GM12878 (cell line): ENCODE results near the gene TSPAN15. TPM values are rescaled to one million over a fixed set of nuclear protein-coding genes. Genes with fewer than 3 reads are reported as not detected.

Source experiments
- ATAC-seq: fragments of 200-7000 bp; cut with Tn5 transposase; 3 replicates; pipeline ENCODE4 v1.9.1; 2020; ENCODE audit warnings: mild to moderate bottlenecking, moderate library complexity
- BruUV-seq: library from RNA; stranded (reverse); fragments of 400-500 nt; replicated peaks from 2 replicates; lab custom pipeline; 2021; lab: Mats Ljungman, UMichigan
- CTCF ChIA-PET: fragments of 300-600 bp; sonication (Branson Sonifier 250); formaldehyde crosslinking; extraction: SDS; loops from one replicate; lab custom pipeline; 2021; ENCODE audit warnings: inconsistent platforms; lab: Yijun Ruan, JAX
- POLR2A ChIA-PET: fragments of 350-600 bp; formaldehyde crosslinking; extraction: SDS; loops from one replicate; lab custom pipeline; 2021; ENCODE audit warnings: inconsistent platforms; lab: Charles Lee
- RAD21 ChIA-PET: fragments of 300-600 bp; sonication (Branson Sonifier 250); formaldehyde crosslinking; loops from one replicate; lab custom pipeline; 2023; ENCODE audit warnings: antibody characterized with exemption; ENCODE audit not compliant: unreplicated experiment; lab: Charles Lee
- SMC1A ChIA-PET: fragments of 300-600 bp; sonication (Branson Sonifier 250); formaldehyde crosslinking; loops from one replicate; lab custom pipeline; 2023; ENCODE audit not compliant: unreplicated experiment, uncharacterized antibody; lab: Charles Lee
- DNase-seq: peaks from one replicate; pipeline ENCODE4 v3.0.0-alpha.2; 2011; ENCODE audit warnings: low read depth, low spot score
- FAIRE-seq: peaks from 3 replicates; lab custom pipeline; 2011; peaks lifted over from hg19 to GRCh38; lab: Jason Lieb, UNC
- H2AFZ ChIP-seq: 2 replicates; pipeline ENCODE4 v1.6.0; 2011; ENCODE audit warnings: low read depth, low read length, control low read depth; ENCODE audit not compliant: control insufficient read depth
- H3K27ac ChIP-seq: 2 replicates; pipeline ENCODE4 v1.5.1; 2011; ENCODE audit warnings: control low read depth; ENCODE audit not compliant: control insufficient read depth, insufficient read depth
- H3K27me3 ChIP-seq, 2 experiments: replicated peaks in 1 of 2; 2 replicates each; pipeline versions ENCODE4 v1.6.0 to v1.6.1; 2011; ENCODE audit warnings: low read length in 1 of 2; ENCODE audit not compliant: control insufficient read depth in 2 of 2, insufficient read depth in 2 of 2
- H3K36me3 ChIP-seq, 2 experiments: 2 replicates each; pipeline ENCODE4 v1.5.1; 2011; ENCODE audit warnings: low read length in 1 of 2; ENCODE audit not compliant: control insufficient read depth in 2 of 2, insufficient read depth in 2 of 2
- H3K4me1 ChIP-seq: 2 replicates; pipeline ENCODE4 v1.6.1; 2011; ENCODE audit warnings: mild to moderate bottlenecking, low read length, moderate library complexity, mixed read lengths; ENCODE audit not compliant: control insufficient read depth, insufficient read depth
- H3K4me2 ChIP-seq: 2 replicates; pipeline ENCODE4 v1.6.0; 2011; ENCODE audit warnings: control low read depth; ENCODE audit not compliant: control insufficient read depth, insufficient read depth
- H3K4me3 ChIP-seq: fragments of 200-600 bp; sonication (generic); 2 replicates; pipeline ENCODE4 v1.5.1; 2016
- H3K79me2 ChIP-seq: 2 replicates; pipeline ENCODE4 v1.6.0; 2011; ENCODE audit warnings: low read length; ENCODE audit not compliant: control insufficient read depth, insufficient read depth
- H3K9ac ChIP-seq: 2 replicates; pipeline ENCODE4 v1.8.0; 2011; ENCODE audit warnings: low read length, control low read depth, mixed read lengths; ENCODE audit not compliant: control insufficient read depth, insufficient read depth
- H3K9me3 ChIP-seq: replicated peaks from 3 replicates; pipeline ENCODE4 v1.5.1; 2011; ENCODE audit warnings: mild to moderate bottlenecking, low read length; ENCODE audit not compliant: control insufficient read depth, insufficient read depth
- H4K20me1 ChIP-seq: 2 replicates; pipeline ENCODE4 v1.6.0; 2011; ENCODE audit not compliant: control insufficient read depth, insufficient read depth
- ATF7 ChIP-seq: fragments of 450-650 bp; IDR thresholded peaks from 2 replicates; pipeline ENCODE4 v1.6.1; 2016; ENCODE audit warnings: low read depth, mild to moderate bottlenecking
- CBX3 ChIP-seq: fragments of 200-600 bp; sonication (generic); IDR thresholded peaks from 2 replicates; pipeline ENCODE4 v1.6.1; 2016; ENCODE audit warnings: low read depth, borderline replicate concordance
- ESRRA ChIP-seq: IDR thresholded peaks from 2 replicates; pipeline ENCODE4 v1.6.1; 2012; ENCODE audit warnings: mild to moderate bottlenecking, low read length, improper control_type of control experiment
- JUNB ChIP-seq: IDR thresholded peaks from 2 replicates; pipeline ENCODE4 v1.6.1; 2016; ENCODE audit warnings: antibody characterized with exemption, mild to moderate bottlenecking
- MEF2B ChIP-seq: fragments of 450-650 bp; IDR thresholded peaks from 2 replicates; pipeline ENCODE4 v1.6.1; 2018; ENCODE audit warnings: mild to moderate bottlenecking, moderate library complexity; ENCODE audit not compliant: partially characterized antibody, poor library complexity, severe bottlenecking
- NR2C1 ChIP-seq: fragments of 450-650 bp; IDR thresholded peaks from 2 replicates; pipeline ENCODE4 v1.6.1; 2017; ENCODE audit warnings: antibody characterized with exemption, mild to moderate bottlenecking, moderate library complexity
- NR2C2 ChIP-seq: IDR thresholded peaks from 2 replicates; pipeline ENCODE4 v1.6.1; 2011; ENCODE audit warnings: borderline replicate concordance, low read depth; ENCODE audit not compliant: control insufficient read depth, insufficient read length
- POLR2AphosphoS5 ChIP-seq: IDR thresholded peaks from 2 replicates; pipeline ENCODE4 v1.6.1; 2011; ENCODE audit warnings: mild to moderate bottlenecking, low read length, inconsistent platforms
- SIX5 ChIP-seq: IDR thresholded peaks from 2 replicates; pipeline ENCODE4 v1.6.1; 2011; ENCODE audit warnings: mild to moderate bottlenecking, low read depth, low read length, moderate library complexity; ENCODE audit not compliant: severe bottlenecking
- SMAD5 ChIP-seq: IDR thresholded peaks from 2 replicates; pipeline ENCODE4 v1.6.1; 2016; ENCODE audit warnings: antibody characterized with exemption, low read depth
- SREBF2 ChIP-seq: IDR thresholded peaks from 2 replicates; pipeline ENCODE4 v1.6.1; 2012; ENCODE audit warnings: mild to moderate bottlenecking, low read length
- ZNF384 ChIP-seq: IDR thresholded peaks from 2 replicates; pipeline ENCODE4 v1.6.1; 2012; ENCODE audit warnings: low read depth, mild to moderate bottlenecking, low read length, improper control_type of control experiment, borderline replicate concordance
- ZNF622 ChIP-seq: fragments of 450-650 bp; IDR thresholded peaks from 2 replicates; pipeline ENCODE4 v1.6.1; 2017; ENCODE audit warnings: mild to moderate bottlenecking, inconsistent platforms
- in situ Hi-C: fragments of 300-500 bp; cut with MboI; formaldehyde crosslinking; loops from 9 replicates; pipeline ENCODE4 v1.14.3; 2018; ENCODE audit warnings: mixed read lengths
- intact Hi-C: fragments of 100-400 bp; cut with micrococcal nuclease; formaldehyde crosslinking; loops from one replicate; pipeline ENCODE4 v1.14.2; 2022; ENCODE audit not compliant: unreplicated experiment
- polyA plus RNA-seq, 11 experiments: library from polyadenylated mRNA; depleted of rRNA in 4 of 11; unstranded in 6 of 11; stranded (reverse) in 5 of 11; fragments of >200 nt; fragmentation: Nextera tagmentation in 4 of 11; fragmentation: Illumina TruSeq in 1 of 11; extraction: Ambion mirVana in 4 of 11; extraction: Trizol in 1 of 11; gene quantifications; 1 replicate in 1 of 11; 2 replicates in 10 of 11; pipeline versions ENCODE4 v1.2.1 to v1.2.3, GENCODE V29; 2011 to 2016; ENCODE audit warnings: inconsistent platforms in 2 of 11, missing spikeins in 2 of 11, low read depth in 1 of 11
- total RNA-seq, 4 experiments: library from RNA; depleted of rRNA in 3 of 4; stranded (reverse); fragments of >200 nt in 3 of 4; fragmentation: Illumina TruSeq in 1 of 4; extraction: Trizol in 1 of 4; gene quantifications; 2 replicates each; pipeline versions ENCODE4 v1.2.1 to v1.2.3, GENCODE V29; 2013 to 2021
- TF ChIP-seq, protein P1 (sequence below), 3 experiments: IDR thresholded peaks in 2 of 3; conservative IDR thresholded peaks in 1 of 3; 2 replicates each; pipeline ENCODE4 v1.5.1; 2011; ENCODE audit warnings: low read depth in 3 of 3, low read length in 3 of 3, mild to moderate bottlenecking in 3 of 3, control low read depth in 2 of 3, moderate library complexity in 2 of 3, inconsistent platforms in 1 of 3, mixed read lengths in 1 of 3; ENCODE audit not compliant: control insufficient read depth in 2 of 3, insufficient read depth in 1 of 3; ENCODE audit errors: extremely low read depth in 1 of 3
- TF ChIP-seq, protein P2 (sequence below): fragments of 450-650 bp; formaldehyde crosslinking; IDR thresholded peaks from 2 replicates; pipeline ENCODE4 v1.5.0; 2022; ENCODE audit warnings: mild to moderate bottlenecking, missing genetic modification characterization

Gene TSPAN15
- total and polyA plus RNA-seq, 10 of the 15 experiments (the other 5 are each of a cell fraction or from before 2014, with no cell fraction given) = 1.3 to 8.5 (median 2.4) TPM; not detected in 2

DNA sequence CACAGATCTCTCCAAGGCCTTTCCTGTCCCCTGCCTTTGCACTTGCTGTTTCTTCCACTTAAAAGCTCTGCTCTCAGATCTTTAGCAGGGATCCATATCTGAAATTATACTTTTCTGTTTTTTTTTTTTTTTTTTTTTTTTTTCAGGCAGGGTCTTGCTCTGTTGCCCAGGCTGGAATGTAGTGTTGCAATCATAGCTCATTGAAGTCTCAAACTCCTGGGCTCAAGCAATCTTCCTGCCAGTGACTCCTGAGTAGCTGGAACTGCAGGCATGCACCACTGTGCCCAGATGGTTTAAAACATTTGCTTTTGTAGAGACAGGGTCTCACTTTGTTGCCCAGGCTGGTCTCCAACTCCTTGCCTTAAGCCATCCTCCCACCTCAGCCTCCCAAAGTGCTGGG is 5.0 kb upstream of the TSPAN15 start:
- H3K36me3 ChIP-seq = no peaks in the 10 kb centered on the region
- no peak for ATAC-seq
- TF ChIP-seq, protein P1, sequence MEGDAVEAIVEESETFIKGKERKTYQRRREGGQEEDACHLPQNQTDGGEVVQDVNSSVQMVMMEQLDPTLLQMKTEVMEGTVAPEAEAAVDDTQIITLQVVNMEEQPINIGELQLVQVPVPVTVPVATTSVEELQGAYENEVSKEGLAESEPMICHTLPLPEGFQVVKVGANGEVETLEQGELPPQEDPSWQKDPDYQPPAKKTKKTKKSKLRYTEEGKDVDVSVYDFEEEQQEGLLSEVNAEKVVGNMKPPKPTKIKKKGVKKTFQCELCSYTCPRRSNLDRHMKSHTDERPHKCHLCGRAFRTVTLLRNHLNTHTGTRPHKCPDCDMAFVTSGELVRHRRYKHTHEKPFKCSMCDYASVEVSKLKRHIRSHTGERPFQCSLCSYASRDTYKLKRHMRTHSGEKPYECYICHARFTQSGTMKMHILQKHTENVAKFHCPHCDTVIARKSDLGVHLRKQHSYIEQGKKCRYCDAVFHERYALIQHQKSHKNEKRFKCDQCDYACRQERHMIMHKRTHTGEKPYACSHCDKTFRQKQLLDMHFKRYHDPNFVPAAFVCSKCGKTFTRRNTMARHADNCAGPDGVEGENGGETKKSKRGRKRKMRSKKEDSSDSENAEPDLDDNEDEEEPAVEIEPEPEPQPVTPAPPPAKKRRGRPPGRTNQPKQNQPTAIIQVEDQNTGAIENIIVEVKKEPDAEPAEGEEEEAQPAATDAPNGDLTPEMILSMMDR (IDR thresholded peaks at IDR 0.05 in 2 of 3, conservative IDR thresholded peaks at IDR 0.05 in 1 of 3; ENCODE audit: control insufficient read depth in 2 of 3, extremely low read depth in 1 of 3, insufficient read depth in 1 of 3, low read depth in 3 of 3, low read length in 3 of 3) = no peak
- TF ChIP-seq SMAD5 = no peak
- TF ChIP-seq ESRRA = no peak
- TF ChIP-seq ZNF622 = no peak
- no peak for TF ChIP-seq NR2C1
- TF ChIP-seq MEF2B = no peak
- TF ChIP-seq JUNB = no peak
- TF ChIP-seq NR2C2 = no peak
- TF ChIP-seq SREBF2 = no peak
- TF ChIP-seq SIX5 = no peak
- no peak for TF ChIP-seq ZNF384
- TF ChIP-seq CBX3 = no peak
- TF ChIP-seq POLR2AphosphoS5 = no peak
- TF ChIP-seq ATF7 = no peak
- TF ChIP-seq, protein P2, sequence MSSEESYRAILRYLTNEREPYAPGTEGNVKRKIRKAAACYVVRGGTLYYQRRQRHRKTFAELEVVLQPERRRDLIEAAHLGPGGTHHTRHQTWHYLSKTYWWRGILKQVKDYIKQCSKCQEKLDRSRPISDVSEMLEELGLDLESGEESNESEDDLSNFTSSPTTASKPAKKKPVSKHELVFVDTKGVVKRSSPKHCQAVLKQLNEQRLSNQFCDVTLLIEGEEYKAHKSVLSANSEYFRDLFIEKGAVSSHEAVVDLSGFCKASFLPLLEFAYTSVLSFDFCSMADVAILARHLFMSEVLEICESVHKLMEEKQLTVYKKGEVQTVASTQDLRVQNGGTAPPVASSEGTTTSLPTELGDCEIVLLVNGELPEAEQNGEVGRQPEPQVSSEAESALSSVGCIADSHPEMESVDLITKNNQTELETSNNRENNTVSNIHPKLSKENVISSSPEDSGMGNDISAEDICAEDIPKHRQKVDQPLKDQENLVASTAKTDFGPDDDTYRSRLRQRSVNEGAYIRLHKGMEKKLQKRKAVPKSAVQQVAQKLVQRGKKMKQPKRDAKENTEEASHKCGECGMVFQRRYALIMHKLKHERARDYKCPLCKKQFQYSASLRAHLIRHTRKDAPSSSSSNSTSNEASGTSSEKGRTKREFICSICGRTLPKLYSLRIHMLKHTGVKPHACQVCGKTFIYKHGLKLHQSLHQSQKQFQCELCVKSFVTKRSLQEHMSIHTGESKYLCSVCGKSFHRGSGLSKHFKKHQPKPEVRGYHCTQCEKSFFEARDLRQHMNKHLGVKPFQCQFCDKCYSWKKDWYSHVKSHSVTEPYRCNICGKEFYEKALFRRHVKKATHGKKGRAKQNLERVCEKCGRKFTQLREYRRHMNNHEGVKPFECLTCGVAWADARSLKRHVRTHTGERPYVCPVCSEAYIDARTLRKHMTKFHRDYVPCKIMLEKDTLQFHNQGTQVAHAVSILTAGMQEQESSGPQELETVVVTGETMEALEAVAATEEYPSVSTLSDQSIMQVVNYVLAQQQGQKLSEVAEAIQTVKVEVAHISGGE = no peak
- TF ChIP-seq, all 136 proteins: peak for 0
- Histone ChIP-seq H3K79me2 (no peaks in the 10 kb centered on the region), H3K4me1 (no peaks in the 10 kb centered on the region; the same call in 1 of the 2 replicates), H3K9ac (no peak overlapping the region), H3K4me3 (no peak overlapping the region), H3K27ac (no peak overlapping the region), H4K20me1 (no peaks in the 10 kb centered on the region), H3K4me2 (no peak overlapping the region), H3K27me3 (no peaks in the 10 kb centered on the region), H2AFZ (no peak overlapping the region), H3K9me3 (no peaks in the 10 kb centered on the region)
- RAD21 ChIA-PET = interaction anchor here (1.5 kb wide), 1 partner anchor 35 kb away, joined by 4 read pairs; no protein-coding TSS in a partner anchor
- POLR2A ChIA-PET = interaction anchor here (0.6 to 0.7 kb wide), 4 partner anchors 14 to 696 kb away, joined by 3 to 10 read pairs (median 7); no protein-coding TSS in a partner anchor
- FAIRE-seq (no peak), DNase-seq (no peak)
- intact Hi-C loops (no loop called here), in situ Hi-C loops (no loop called here)
- CTCF ChIA-PET = interaction anchor here (1.2 to 1.7 kb wide), 5 partner anchors 13 to 41 kb away, joined by 3 to 7 read pairs (median 4); no protein-coding TSS in a partner anchor
- SMC1A ChIA-PET = interaction anchor here (0.9 to 1.9 kb wide), 4 partner anchors 11 to 21 kb away, joined by 3 to 6 read pairs (median 4); no protein-coding TSS in a partner anchor
- BruUV-seq = no TSS peak
